Measurements from ENCODE around the gene TADA2B.

TADA2B gene

DNA sequence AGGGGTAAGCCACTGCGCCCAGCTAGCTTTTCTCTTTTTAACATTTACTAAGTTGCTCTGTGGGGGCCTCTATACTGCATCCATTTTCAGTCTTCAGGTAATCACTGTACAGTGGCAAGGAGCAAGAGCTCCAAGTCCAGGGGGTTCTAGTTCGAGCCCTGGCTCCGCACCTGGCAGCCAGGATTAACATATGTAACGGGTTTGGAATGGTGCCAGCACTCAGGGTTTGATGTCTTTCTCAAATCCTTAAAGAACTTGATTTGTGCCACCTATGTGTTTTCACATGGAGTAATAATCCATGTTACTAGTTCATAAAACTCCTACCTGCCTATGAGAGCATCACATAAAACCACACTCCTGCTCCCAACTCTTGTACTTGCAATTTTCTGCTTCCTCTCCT, 20.2 kb downstream of the TADA2B start:
- TF ChIP-seq, protein P1, sequence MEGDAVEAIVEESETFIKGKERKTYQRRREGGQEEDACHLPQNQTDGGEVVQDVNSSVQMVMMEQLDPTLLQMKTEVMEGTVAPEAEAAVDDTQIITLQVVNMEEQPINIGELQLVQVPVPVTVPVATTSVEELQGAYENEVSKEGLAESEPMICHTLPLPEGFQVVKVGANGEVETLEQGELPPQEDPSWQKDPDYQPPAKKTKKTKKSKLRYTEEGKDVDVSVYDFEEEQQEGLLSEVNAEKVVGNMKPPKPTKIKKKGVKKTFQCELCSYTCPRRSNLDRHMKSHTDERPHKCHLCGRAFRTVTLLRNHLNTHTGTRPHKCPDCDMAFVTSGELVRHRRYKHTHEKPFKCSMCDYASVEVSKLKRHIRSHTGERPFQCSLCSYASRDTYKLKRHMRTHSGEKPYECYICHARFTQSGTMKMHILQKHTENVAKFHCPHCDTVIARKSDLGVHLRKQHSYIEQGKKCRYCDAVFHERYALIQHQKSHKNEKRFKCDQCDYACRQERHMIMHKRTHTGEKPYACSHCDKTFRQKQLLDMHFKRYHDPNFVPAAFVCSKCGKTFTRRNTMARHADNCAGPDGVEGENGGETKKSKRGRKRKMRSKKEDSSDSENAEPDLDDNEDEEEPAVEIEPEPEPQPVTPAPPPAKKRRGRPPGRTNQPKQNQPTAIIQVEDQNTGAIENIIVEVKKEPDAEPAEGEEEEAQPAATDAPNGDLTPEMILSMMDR (IDR thresholded peaks at IDR 0.05): no peak

DNA sequence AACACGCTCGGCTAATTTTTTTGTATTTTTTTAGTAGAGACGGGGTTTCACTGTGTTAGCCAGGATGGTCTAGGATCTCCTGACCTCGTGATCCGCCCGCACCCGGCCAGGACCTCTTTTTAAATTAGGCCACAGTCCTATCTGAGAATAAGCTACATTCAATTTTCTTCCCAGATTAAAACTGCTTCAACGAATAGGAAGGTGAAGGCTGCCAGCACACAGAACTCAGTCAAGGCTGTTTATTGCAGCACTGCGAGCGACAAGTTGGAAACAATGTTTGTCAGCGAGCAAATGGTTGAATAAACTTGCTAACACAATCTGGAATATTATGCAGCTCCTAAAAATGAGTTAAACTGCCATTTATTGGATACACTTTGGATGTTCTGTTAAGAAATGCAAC, 22.8 kb downstream of the TADA2B start:
- TF ChIP-seq, protein P1 (IDR thresholded peaks at IDR 0.05): no peak

- TF ChIP-seq, protein P1 (IDR thresholded peaks at IDR 0.05): no peak
Measured at GRCh38 chr4:7066493-7066892, 23.3 kb downstream of the TADA2B start.

DNA sequence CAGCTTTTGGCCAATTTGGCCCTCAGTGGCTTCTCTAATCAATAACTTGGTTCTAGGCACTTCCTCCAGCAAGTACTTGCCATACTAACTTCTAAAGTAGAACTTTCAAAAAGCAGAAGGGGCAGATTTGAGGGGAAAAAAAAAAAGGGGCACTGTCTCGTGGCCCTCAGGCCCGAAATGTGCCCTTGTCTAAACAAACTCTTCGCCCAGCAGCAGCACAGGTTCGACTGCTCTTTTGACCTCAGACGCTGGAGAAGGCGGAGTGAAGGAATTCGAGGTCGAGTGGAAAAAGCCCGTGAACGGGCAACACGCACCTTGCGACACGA, 23.9 kb downstream of the TADA2B start:
- TF ChIP-seq, protein P1 (IDR thresholded peaks at IDR 0.05): no peak

DNA sequence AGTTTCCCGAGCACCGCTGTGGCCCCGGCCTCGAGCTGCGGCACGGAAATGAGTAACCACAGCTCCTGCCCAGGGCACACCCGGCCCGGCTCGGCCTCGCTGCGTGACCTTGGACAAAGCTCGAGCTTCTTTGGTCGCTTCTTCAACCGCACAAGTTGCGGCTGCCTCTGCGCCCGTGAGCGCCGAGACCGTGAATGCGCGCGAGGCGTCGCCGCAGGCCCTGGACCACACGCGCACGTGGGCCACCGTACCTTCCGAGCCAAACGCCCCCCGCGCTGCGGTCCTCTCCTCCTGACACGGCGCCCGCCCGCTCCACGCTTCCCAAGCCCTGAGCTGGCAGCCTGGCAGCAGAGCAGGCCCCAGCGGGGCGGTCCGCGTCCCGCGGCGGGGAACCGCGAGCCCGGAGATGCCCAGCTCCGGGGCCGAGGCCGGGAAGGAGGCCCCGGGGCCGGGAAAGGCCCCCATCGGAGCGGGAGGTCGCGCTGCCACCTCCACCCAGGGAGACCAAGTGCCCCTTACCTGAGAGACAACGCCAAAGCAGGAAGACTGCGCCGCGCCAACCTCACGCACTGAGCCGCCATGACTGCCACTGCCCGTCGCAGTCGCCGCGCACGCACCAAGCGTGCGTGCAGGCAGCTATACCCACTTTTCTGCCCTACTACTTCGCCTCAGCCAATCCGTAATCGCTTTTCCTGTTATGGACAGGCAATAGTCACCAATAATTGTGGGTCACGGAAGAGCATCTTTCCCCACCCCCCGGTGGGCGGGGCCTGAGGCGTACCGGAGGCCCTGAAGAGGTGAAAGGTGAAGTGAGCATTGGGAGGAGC, 24.5 kb downstream of the TADA2B start, which contains the start of gene GRPEL1:
GRPEL1 (minus strand) TSS at position 613 of the 827 bp plus-strand sequence; CDS start at position 581, 32 bp downstream.
- TF ChIP-seq, protein P1 (IDR thresholded peaks at IDR 0.05): no peak

DNA sequence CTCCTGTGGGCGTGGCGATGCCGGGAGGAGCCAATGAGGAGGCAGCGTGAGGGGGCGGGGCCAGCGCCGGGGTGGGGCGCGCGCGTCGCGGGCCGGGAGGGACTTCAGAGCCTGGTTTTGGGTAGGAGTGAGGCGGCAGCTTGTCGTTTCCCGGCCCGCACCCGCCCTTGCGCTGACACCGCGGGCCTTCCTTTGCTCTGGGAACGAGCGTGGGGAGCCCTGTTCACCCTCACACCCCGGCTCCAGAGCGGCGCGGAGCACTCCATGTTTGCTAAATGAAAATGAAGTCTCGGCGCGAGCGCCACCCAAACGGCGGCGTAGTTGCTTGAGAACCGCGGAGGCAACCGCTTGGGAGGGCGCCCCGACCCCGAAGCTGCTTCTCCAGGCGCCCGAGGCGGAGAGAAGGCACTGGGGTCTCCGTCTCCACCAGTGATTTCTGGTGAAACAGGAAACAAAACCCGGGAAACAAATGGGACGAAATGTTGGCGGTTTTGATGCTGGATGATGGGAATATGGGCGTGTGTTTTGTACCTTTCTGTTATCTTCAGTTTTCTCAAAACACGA, 25.2 kb downstream of the TADA2B start:
- TF ChIP-seq, protein P1 (IDR thresholded peaks at IDR 0.05): no peak

- TF ChIP-seq, protein P1 (IDR thresholded peaks at IDR 0.05): no peak
Measured at GRCh38 chr4:7068883-7069282, 25.7 kb downstream of the TADA2B start.

Measured in LNCAP (cell line).